HG02970 (cell line): ENCODE data around the gene EED.
A peak's percentile ranks its signal among the peaks of the same experiment; 100 is the strongest.
"Not testable (repeated sequence)": the region's sequence is repeated elsewhere in the genome, so short reads cannot be mapped to it uniquely, and the experiment has no call there.

ENCODE experiments used
- ATAC-seq: cut with Tn5 transposase; IDR thresholded peaks from one replicate; pipeline ENCODE4 v1.9.1; 2021; ENCODE audit warnings: mild to moderate bottlenecking, moderate library complexity, moderate number of reproducible peaks; ENCODE audit not compliant: unreplicated experiment, low FRiP score

The EED gene

GRCh38 chr11:86218125-86219084 is 26.1 kb upstream of the EED start:
- ATAC-seq, result no peak

- peak; percentile 60 for ATAC-seq
Measured at GRCh38 chr11:86219311-86220193, 25.0 kb upstream of the EED start.

- ATAC-seq, result no peak
Measured at GRCh38 chr11:86220653-86221052, 23.9 kb upstream of the EED start.

GRCh38 chr11:86222081-86222480 is 22.5 kb upstream of the EED start:
- no peak for ATAC-seq

- not testable (repeated sequence) for ATAC-seq
Measured at GRCh38 chr11:86224575-86224974, 20.0 kb upstream of the EED start.

- not testable (repeated sequence) for ATAC-seq
Measured at GRCh38 chr11:86225344-86225743, 19.2 kb upstream of the EED start.

GRCh38 chr11:86228269-86229038 is 16.1 kb upstream of the EED start:
- ATAC-seq, result no peak

GRCh38 chr11:86229039-86229330 is 15.6 kb upstream of the EED start:
- not testable (repeated sequence) for ATAC-seq

GRCh38 chr11:86230179-86230804 is 14.3 kb upstream of the EED start:
- no peak for ATAC-seq

GRCh38 chr11:86230921-86231434 is 13.6 kb upstream of the EED start:
- no peak for ATAC-seq

- no peak for ATAC-seq
Measured at GRCh38 chr11:86232556-86232955, 12.0 kb upstream of the EED start.

GRCh38 chr11:86234831-86235461 is 9.6 kb upstream of the EED start:
- no peak for ATAC-seq

GRCh38 chr11:86237267-86237804 is 7.2 kb upstream of the EED start:
- ATAC-seq, result no peak

GRCh38 chr11:86240164-86240563 is 4.4 kb upstream of the EED start:
- no peak for ATAC-seq

GRCh38 chr11:86241956-86242535 is 2.5 kb upstream of the EED start:
- no peak for ATAC-seq

- no peak for ATAC-seq
Measured at GRCh38 chr11:86243396-86243795, 1.2 kb upstream of the EED start.

GRCh38 chr11:86244063-86244521 is 461 bp upstream of the EED start:
- ATAC-seq, result peak; percentile 68

- ATAC-seq, result peak; percentile 2
Measured at GRCh38 chr11:86245369-86246292, 1.1 kb downstream of the EED start.
